Neural crest cell (in vitro differentiated cells): ENCODE measurements around the gene WDR1. TPM values are rescaled to one million over a fixed set of nuclear protein-coding genes. Genes with fewer than 3 reads are reported as not detected.

Experiments
- DNase-seq: peaks from one replicate; pipeline ENCODE4 v3.0.0; 2021; ENCODE audit warnings: low read depth, mixed read lengths, low spot score
- H3K27ac Mint-ChIP-seq: one replicate; pipeline ENCODE4 v1.8.0; 2021; ENCODE audit warnings: mild to moderate bottlenecking, mixed read lengths; ENCODE audit not compliant: unreplicated experiment
- H3K27me3 Mint-ChIP-seq: 2 replicates; pipeline ENCODE4 v1.8.0; 2021; ENCODE audit warnings: low read depth, mild to moderate bottlenecking, mixed read lengths
- H3K36me3 Mint-ChIP-seq: 2 replicates; pipeline ENCODE4 v1.8.0; 2021; ENCODE audit warnings: low read depth, mild to moderate bottlenecking, mixed read lengths
- H3K4me1 Mint-ChIP-seq: 2 replicates; pipeline ENCODE4 v1.8.0; 2021; ENCODE audit warnings: mixed read lengths
- H3K4me3 Mint-ChIP-seq: one replicate; pipeline ENCODE4 v1.8.0; 2021; ENCODE audit warnings: mild to moderate bottlenecking, mixed read lengths
- H3K9me3 Mint-ChIP-seq: 2 replicates; pipeline ENCODE4 v1.8.0; 2021; ENCODE audit warnings: mixed read lengths
- total RNA-seq: library from RNA; stranded (reverse); gene quantifications from 2 replicates; pipeline ENCODE4 v1.2.1, GENCODE V29; 2021
- TF ChIP-seq, protein P1 (sequence below): fragments of 200-600 bp; sonication (generic); conservative IDR thresholded peaks from 2 replicates; pipeline ENCODE4 v1.5.0; 2021; ENCODE audit warnings: antibody characterized with exemption, mild to moderate bottlenecking

WDR1 gene
- total RNA-seq, 1 donor from 2014 or later = 154 TPM

DNA sequence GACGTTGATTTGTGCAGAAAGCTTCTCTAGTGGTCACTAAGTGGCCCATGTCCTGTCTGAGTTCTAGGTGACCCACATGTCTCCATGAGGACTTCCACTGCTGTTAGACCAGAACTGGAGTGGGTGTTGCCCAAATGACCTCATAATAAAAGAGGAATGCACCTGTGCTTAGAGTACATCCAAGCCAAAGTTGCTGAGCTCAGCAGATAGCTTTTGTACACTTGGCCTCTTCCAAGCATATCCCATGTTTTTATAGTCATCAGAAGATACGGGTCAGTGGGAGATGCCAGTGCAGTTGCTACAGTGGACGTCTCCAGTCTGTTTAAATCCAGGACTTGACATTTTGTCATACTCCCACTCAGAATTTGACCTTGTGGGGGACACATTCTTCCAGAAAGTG, 37.6 kb upstream of the WDR1 start:
- Mint-ChIP-seq H3K9me3 (peaks cover 2% of the 10 kb centered on the region), H3K4me1 (peaks cover 5% of the 10 kb centered on the region), H3K27me3 (peaks cover 4% of the 10 kb centered on the region), H3K27ac (no peak overlapping the region), H3K4me3 (no peak overlapping the region), H3K36me3 (no peaks in the 10 kb centered on the region)
- DNase-seq = no peak
- TF ChIP-seq, protein P1, sequence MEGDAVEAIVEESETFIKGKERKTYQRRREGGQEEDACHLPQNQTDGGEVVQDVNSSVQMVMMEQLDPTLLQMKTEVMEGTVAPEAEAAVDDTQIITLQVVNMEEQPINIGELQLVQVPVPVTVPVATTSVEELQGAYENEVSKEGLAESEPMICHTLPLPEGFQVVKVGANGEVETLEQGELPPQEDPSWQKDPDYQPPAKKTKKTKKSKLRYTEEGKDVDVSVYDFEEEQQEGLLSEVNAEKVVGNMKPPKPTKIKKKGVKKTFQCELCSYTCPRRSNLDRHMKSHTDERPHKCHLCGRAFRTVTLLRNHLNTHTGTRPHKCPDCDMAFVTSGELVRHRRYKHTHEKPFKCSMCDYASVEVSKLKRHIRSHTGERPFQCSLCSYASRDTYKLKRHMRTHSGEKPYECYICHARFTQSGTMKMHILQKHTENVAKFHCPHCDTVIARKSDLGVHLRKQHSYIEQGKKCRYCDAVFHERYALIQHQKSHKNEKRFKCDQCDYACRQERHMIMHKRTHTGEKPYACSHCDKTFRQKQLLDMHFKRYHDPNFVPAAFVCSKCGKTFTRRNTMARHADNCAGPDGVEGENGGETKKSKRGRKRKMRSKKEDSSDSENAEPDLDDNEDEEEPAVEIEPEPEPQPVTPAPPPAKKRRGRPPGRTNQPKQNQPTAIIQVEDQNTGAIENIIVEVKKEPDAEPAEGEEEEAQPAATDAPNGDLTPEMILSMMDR = no peak

DNA sequence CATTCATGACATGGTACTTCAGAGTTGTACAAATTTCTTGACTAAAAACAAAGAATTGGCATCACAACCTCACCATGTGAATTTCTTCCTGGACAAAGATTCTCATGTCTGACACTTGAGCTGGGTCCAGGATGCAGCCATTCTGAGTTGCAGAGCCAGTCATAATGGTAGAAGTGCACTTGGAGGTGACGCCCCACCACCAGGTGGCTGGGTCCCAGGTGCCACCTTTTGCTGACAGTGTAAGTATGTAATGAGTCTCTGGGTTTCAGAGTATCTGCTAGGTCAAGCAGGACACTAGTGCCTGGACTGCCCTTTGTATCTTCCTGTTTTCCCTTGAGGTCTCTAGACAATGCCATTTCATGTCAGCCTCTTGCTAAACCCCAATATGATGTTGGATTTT, 36.6 kb upstream of the WDR1 start:
- H3K4me3 Mint-ChIP-seq = no peak overlapping the region
- H3K4me1 Mint-ChIP-seq = peaks cover 5% of the 10 kb centered on the region
- no peaks in the 10 kb centered on the region for H3K36me3 Mint-ChIP-seq
- DNase-seq = no peak
- peaks cover 4% of the 10 kb centered on the region for H3K27me3 Mint-ChIP-seq
- no peak overlapping the region for H3K27ac Mint-ChIP-seq
- TF ChIP-seq, protein P1 = no peak
- H3K9me3 Mint-ChIP-seq = peaks cover 2% of the 10 kb centered on the region

DNA sequence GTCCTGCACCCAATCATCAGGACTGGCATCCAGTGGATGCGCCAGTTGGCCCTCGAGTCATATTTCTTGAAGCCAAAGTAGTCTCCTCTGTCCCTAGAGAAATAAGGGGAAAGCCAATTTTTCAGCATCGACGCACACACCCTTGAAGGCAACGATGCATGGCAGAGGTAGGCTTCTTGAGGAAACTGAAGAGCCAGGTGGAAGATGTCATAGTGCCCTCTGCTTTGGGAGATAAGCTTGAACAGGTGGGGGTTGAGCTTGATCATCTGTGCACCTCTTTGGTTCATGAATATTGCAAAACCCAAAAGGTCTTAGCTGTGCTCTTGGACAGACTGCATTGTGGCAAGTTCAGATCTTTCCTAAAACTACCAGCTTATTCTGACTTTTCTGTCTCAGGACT, 34.6 kb upstream of the WDR1 start:
- Mint-ChIP-seq H3K4me1 (no peaks in the 10 kb centered on the region), H3K36me3 (no peaks in the 10 kb centered on the region), H3K4me3 (no peak overlapping the region), H3K27me3 (peaks cover 4% of the 10 kb centered on the region), H3K27ac (no peak overlapping the region), H3K9me3 (no peaks in the 10 kb centered on the region)
- TF ChIP-seq, protein P1 = no peak
- DNase-seq = no peak

DNA sequence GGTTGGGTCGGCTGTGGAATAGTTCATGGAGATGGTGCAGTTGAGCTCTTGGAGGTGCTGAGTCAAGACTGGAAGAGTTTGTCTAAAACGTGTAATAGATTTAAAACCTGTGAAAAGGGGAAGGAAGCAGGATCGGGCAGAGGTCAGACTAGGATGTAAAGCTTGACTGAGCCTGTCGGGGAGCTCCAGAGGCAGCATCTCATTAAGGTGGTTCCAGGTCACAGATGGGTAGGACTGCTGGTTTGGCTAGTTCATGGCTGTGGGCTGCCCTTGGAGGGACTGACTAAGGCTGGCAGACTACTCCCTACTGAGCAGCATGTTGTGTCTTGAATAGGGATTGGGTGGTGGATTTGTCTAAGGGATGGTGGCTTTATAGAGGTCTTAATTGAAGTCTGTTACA, 28.4 kb upstream of the WDR1 start:
- Mint-ChIP-seq H3K9me3 (no peaks in the 10 kb centered on the region), H3K4me3 (no peak overlapping the region), H3K36me3 (no peaks in the 10 kb centered on the region), H3K27me3 (peaks cover 16% of the 10 kb centered on the region), H3K4me1 (no peaks in the 10 kb centered on the region), H3K27ac (no peak overlapping the region)
- TF ChIP-seq, protein P1 = no peak
- no peak for DNase-seq

DNA sequence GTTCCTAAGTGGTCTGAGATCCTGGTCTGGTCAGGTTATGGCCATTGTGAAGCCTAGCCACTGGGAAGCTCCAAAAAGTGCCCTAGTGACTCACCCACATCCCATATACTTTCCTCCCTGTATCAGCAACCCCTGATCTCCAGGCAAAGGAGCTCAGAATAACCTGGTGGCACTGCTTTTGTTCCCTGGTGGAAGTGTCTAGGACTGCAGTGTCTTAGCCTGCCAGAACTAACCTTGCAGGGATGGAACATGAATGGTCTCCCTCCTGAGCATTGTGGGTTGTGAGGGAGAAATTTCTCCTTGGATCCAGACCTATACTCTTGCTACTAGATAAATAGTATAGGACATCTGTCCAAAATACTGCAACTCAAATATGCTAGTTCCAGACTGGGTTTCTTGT, 27.9 kb upstream of the WDR1 start:
- Mint-ChIP-seq H3K27me3 (peaks cover 16% of the 10 kb centered on the region), H3K9me3 (no peaks in the 10 kb centered on the region), H3K27ac (no peak overlapping the region), H3K4me3 (no peak overlapping the region), H3K36me3 (no peaks in the 10 kb centered on the region), H3K4me1 (no peaks in the 10 kb centered on the region)
- TF ChIP-seq, protein P1 = no peak
- no peak for DNase-seq

GRCh38 chr4:10143171-10143570, 26.6 kb upstream of the WDR1 start:
- Mint-ChIP-seq H3K36me3 (no peaks in the 10 kb centered on the region), H3K4me3 (no peak overlapping the region), H3K27me3 (peaks cover 16% of the 10 kb centered on the region), H3K27ac (no peak overlapping the region), H3K4me1 (no peaks in the 10 kb centered on the region), H3K9me3 (no peaks in the 10 kb centered on the region)
- no peak for DNase-seq
- TF ChIP-seq, protein P1 = no peak
